Measurements from ENCODE around the gene ERBB4.

DNA sequence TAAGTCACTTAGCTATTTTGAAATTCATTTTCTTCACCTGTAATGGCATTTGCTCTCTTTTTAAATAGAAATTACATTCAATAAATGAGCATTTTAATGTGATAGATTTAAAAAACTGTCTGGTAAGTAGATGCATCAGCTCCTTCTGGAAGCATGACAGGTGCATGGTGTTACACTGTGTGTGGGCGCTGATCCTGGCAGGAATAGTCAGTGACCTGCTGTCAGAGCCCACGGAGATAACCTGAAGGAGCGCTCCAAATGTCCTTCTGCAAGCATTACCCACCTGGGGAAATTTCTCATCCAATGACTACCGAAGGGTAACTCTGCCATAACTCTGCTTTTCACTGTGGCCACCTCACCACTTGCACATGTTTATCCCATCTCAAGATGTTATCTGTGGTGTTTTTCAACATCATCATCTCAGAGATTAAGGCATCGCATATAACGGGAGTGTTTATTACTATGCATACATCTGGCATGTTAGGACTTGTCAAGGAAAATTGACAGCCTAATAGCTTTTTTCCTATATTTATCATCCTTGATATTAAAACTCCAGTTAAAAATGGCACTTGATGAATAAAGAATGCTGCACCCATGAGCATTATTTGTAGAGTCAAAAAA, 637.3 kb downstream of the ERBB4 start:
- TF ChIP-seq POLR2A (IDR thresholded peaks at IDR 0.05), result no peak
- TF ChIP-seq, protein P1, sequence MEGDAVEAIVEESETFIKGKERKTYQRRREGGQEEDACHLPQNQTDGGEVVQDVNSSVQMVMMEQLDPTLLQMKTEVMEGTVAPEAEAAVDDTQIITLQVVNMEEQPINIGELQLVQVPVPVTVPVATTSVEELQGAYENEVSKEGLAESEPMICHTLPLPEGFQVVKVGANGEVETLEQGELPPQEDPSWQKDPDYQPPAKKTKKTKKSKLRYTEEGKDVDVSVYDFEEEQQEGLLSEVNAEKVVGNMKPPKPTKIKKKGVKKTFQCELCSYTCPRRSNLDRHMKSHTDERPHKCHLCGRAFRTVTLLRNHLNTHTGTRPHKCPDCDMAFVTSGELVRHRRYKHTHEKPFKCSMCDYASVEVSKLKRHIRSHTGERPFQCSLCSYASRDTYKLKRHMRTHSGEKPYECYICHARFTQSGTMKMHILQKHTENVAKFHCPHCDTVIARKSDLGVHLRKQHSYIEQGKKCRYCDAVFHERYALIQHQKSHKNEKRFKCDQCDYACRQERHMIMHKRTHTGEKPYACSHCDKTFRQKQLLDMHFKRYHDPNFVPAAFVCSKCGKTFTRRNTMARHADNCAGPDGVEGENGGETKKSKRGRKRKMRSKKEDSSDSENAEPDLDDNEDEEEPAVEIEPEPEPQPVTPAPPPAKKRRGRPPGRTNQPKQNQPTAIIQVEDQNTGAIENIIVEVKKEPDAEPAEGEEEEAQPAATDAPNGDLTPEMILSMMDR (IDR thresholded peaks at IDR 0.05), result no peak

All from esophagus squamous epithelium (tissue), 4 donors.